GM21529 (cell line): Measurements from ENCODE around the gene VTI1A.

Experiments
- ATAC-seq: cut with Tn5 transposase; IDR thresholded peaks from one replicate; pipeline ENCODE4 v1.9.1; 2021; ENCODE audit not compliant: unreplicated experiment

Gene VTI1A

DNA sequence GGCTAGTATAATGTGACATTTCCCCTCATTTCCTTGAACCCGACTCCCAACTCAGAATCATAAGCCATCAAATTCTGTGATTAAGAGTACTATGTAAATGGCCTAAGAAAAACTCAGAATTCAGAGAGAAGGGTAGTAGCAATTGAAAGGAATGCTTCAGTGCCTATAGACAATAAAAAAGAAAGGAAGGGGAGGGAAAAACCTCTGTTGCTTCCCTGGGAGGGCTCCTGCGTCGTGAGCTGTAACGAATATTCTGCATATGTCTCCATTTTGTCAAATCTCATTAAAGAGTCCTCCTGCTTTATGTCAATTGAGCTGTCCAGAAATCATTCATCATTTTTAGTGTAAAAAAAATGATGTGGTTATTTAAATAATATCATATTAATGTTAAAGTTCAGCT is 223.0 kb downstream of the VTI1A start:
- no peak for ATAC-seq

DNA sequence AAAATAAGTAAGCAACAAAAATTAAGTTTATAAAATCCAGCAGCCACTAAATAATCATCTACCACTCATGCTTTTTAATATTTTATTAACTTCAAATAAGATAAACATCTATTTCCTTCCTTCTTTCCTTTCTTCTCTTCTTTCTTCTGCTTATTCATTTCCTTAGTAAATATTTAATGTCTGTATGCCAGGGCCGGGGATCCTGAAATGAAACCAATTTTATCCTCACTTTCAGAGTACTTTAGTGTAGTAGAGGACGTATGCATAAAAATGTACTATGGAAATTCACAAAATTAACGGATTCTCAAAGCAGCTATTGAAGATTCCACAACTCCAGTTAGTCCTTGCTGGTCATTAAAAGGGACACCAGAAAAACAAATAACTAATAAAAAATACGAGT is 224.7 kb downstream of the VTI1A start:
- no peak for ATAC-seq

DNA sequence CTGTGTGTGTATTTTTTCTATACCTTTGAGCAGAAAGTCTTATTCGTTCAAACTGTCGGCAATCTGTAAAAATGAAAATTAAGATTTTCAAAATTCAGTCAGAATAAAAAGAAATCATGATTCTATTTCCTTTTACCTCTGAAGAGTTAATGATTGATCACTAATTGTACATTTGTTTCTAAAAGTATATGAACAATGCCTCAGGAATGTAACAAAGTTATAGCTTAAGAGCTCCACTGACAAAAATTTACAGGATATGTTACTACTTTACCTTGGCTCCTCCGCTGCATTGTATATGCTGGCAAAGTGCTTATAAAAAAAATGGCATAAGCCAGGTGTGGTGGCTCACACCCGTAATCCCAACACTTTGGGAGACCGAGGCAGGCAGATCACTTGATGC is 225.7 kb downstream of the VTI1A start:
- no peak for ATAC-seq

DNA sequence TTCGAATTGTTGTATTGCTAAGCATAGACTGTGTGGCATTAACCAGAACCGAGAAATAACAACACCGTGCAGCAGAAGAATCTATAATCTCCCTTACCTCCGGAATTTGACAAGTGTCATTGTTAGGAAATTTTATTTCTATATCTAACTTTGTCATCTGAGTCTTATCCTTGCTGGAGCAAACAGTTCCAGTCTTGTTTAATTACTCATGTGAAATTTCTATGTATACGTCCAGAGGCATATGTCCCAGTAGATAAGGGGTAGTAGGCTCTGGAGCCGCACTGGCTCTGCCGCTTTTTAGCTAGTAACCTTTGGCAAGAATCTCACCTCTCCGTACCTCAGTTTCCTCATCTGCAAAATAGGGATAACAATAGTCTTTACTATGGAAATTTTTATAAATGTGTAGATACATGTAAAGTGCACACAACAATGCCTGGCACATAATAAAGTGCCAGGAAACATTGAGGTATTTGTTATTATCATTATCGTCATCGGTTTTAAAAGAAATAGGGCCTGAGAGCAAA is 228.6 kb downstream of the VTI1A start:
- no peak for ATAC-seq

DNA sequence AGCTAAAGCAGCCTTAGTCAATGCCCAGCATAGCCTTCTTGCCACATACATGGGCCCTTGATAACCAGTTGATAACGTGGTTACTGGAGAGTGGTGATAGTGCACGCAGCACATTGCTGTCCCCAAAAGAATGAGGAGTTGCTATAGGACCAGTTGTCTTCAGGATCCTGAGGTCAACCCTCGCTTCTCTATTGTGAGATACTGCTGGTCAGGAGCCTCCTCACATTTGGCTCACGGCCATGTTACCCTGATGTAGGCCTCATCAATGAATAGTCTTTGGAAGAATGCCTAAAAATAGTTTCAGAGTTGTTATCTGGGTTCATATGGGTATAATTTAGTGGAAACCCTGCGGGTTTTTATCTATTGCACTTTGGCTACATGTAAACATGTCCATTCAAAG is 230.7 kb downstream of the VTI1A start:
- no peak for ATAC-seq

DNA sequence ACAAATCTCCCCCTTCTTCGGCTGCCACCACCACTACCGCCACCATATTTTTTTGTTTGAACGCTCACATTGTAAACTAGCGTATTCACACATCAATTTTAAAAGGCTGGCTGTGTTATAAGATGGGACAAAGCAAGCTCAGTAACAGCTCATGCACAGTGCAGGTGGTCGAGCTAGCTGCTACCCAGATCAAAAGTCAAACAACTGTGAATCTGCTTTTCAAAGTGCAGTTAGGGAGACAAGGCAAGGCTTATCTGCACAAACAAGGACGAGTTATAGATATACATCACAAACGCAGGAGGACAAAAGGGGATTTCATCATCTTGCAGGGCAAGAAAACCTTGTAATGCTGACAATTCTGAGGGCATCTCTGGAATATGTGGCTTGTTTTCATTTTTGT is 231.6 kb downstream of the VTI1A start:
- ATAC-seq, result no peak

DNA sequence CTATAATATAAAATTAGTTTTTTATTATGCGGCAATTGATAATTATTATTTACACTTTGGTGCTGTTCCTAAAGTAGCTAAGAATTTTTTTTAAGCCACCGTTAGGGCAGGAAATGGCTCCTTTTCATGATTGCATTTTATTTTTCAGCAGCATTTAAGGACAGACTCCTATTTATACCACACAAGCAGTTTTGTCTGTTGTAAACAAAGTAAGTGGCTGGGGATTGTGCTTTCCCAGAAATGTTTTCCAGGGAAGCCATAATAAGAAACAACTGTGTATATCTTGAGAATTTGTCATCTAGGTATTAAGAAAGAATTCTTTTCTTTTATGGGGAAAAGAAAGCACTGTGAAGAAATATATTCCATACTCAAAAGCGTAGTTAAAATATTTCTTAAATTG is 232.0 kb downstream of the VTI1A start:
- ATAC-seq, result no peak

DNA sequence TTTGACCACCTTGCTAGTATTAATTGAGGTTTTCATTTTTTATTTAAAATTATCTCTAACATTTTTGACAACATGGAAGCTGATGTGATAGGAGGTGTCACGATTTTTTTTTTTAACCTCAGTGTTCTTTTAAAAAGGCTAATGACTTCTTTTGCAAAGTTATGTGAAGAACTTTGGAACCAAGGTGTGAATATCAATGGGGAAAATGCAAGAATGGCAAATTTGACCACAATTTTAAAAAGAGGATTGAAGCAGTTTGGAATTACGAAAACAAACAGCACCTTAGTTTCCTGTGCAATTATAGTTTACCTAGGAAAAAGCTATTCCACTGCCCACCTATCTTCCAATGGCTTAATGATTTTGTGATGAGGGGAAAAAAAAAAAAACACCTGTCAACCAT is 232.4 kb downstream of the VTI1A start:
- ATAC-seq, result no peak

DNA sequence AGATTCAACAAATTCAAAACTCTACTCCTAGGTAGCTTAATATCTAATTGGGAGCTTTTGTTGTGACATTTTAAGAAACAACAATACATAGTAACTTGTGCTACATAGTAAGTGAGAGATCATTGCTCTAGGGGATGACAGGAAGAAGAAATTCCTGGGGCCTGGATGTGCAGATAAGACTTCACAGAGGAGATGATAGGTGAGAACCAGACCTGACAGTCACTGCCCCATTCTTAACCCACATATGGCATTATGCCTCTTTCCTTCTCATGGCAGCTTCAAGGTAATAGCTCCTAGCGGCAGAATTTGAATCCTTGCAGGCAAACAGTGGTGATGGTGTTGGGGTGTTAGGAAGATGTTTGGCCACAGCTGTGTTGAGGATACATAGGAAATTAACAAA is 233.6 kb downstream of the VTI1A start:
- ATAC-seq, result no peak

DNA sequence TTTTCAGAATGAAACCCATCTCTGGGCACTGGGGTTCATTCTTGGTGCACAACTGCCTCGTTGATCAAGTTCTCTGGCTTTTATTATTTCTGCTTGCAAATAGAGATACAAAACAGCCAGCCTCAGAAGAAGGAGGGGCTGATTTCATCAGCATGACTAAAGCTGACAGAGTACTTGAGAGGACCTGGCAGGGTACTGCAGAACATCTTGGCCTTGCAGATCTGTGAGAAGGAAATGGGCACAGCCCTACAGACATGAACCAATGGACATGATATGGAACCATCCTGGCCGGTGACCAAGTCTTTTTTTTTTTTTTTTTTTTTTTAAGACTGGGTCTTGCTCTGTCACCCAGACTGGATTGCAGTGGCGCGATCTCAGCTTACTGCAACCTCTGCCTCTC is 240.6 kb downstream of the VTI1A start:
- no peak for ATAC-seq

DNA sequence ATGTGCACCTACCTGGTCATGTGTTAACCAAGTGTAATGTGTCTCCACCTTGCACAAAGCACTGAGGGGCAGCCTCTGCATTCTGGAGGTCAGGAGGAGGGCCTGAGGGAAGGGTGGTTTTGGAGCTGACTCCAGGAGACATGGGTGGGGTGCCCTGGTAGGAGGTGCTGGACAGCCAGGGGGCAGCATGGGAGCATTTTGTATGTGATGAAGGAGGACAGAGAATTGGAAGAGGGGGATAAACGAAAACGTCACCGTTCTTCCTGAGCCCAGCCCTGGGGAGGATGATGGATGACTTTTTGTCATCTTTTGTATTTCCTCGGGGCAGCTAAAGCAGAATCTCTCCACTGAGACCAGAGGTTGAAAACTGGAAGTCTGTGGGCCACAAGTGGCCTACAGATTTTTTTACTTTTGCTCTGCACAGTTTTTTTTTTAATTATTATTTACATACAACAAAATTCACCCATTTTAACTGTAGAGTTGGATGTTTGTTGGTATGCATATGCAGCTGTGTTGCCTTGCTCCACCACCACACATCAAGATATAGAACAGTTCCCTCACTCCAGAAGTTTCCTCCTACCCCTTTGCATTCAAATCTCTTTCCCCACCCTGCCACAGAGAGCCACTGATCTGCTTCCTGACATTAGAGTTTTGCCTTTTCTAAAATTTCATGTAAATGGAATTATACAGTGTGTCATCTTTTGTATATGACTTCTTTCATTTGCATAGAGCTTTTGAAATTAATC is 242.5 kb downstream of the VTI1A start:
- ATAC-seq, result no peak

DNA sequence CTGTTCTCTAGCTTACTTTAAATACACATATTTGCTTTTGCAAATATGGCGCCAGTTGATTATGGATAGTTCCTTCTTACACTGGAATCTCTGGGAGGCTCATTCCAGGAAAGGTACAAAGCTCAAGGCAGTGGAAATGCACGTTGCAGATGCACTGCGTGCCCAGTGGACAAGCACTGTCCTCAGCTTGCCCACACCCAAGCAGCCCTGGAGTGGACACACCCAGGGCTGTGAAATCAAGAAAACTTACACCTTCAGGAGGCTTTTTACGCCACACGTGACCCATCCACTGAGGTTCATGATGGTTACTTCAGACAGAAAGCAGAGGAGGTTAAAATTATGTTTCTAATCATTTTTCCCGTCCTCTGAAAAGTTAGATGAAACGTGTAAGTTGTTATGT is 248.5 kb downstream of the VTI1A start:
- ATAC-seq, result no peak

DNA sequence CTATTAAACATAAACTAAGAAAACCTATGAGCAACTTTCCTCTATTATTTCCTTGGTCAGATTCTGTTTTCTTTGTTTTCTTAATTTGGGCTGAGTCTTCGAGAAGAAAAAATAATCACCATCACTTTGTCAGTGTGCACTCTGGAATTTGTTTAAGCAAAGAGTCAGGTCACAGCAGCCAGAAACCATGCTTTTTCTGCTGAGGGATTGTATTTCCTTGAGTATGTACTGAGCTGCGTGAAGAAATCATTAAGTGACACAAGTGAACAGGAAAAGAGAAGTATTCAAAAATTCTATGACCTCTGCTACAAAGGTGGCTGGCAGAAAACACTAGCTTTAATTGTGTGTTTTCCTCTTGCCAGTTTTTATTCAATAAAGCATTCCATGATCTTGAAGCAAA is 249.6 kb downstream of the VTI1A start:
- ATAC-seq, result no peak

DNA sequence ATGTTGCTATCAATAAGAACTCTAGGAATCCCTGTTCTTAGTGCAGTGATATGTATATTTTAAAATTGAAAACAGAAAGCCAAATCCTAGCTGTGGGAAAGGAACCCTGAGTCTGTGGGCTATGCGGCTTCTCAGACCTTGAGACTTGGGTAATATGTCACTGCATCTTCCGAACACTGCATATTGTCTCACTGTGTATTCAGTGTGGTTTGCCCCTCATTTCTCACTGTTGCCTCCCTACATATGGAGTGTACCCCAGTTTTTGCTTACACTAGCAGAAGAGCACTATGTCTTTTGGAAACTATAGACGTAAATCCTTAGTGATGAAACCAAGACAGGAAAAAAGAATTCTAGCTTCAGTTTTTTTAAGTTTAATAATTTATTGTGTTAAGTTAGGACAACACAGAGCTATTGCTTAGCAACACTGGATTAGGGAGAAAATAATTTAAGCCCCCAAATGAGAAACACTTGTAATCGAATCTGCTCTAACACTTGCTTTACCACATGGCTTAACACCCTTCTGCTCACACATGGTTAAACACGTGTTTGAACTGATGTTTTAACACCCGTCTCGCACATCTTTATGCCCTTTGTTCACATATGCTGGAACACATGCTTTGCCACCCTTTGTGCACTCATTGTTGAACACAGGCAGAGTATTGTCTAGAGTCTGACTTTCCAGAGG is 251.3 kb downstream of the VTI1A start:
- no peak for ATAC-seq

DNA sequence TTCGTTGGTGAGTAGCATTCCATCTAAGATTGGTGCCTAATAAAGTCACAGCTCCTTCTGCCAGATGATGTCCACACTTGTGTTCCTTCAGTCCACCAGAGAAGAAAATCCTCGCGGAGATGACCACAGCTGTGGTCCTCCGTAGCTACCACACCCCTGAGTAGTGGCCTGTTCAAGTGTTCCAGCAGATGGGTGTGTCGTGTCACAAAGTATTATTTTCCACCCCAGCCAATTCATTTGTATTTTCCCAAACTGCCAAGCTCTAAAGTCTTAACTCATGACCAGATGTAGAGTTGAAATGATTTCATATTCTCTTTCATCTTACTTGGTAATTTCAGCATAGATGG is 251.8 kb downstream of the VTI1A start:
- no peak for ATAC-seq

DNA sequence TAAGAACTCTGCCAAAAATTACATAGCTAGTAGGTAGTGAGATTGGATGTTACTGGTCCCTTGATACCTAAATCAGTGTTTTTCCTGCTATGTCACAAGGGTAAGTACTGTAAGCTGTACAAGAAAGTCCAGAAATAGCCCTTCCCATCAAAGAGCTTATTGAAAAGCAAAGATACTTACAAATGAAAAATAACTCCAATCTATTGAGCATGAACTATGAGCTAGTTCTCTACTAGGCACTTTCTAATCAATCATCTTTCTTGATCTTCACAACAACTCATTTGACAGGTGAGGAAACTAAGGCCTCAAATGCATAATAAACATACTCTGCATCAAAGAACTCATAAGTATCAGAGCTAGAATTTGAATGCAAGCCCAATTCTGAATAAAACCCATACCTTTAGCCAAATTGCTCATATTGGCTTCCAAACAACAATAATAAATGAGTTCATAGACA is 253.2 kb downstream of the VTI1A start:
- ATAC-seq, result no peak

DNA sequence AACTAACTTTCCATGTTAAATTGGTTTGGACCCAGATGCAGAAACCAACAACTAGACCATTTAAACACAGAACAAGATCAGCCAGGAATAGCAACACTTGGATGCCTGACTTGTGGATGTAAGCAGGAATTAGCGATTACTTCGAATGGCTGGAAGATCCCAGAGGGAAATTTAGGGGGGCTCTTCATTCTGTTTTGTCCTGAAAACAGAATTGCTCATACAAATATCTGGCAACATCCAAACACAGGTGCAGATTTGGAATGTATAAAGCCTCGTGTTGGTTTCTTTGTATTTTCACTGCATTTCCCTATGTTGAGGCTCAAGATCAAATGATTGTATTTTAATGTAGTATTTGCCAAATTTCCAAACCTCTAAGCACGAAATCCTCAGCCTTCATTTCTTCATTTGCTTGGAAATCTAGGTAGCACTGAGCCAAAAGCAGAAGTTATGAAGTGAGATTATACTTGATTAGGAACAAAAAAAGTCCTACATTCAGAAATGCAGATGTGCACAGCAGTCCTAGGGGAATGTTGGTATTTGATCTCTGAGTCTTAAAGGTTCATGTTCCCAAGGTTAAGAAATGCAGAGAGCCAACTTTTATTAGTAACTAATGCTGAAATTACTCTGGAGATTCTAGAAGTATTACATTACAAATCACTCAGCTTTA is 254.3 kb downstream of the VTI1A start:
- no peak for ATAC-seq

DNA sequence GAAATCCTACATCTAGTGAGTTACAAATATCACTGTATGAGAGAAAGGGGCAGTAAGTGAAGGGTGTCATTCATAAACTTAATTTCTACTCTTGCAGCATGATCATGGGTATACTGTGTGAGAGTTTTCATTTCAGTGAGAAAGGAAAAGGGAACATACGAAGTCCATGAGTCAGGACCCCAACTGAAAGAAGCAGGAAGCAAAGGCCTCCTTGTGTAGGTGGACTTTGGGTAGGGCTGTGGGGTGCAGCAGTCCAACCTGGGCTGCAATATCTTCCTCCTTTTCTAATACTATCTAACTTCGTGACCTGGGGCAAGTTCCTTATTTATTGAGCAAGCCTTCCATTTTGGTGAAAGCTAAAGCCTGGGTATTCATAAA is 254.9 kb downstream of the VTI1A start:
- no peak for ATAC-seq

DNA sequence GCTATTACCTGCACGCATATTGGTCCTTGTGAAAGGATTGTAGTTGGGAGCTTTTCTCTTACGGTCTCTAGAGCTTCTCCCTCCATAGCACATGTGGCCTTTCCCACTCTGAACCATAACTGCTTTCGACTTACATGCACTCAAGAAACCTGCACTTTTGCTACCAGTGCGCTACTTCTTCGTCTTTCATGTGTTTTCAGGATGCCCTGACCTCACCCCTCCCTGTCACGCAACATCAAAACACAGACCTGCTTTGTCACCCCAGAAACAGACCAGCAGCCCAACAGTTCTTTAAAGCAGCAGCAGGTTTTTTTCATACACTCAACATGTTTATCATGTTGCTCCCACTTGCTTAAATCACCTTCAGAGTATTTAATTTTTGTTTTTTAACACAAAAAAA is 259.6 kb downstream of the VTI1A start:
- ATAC-seq, result no peak

DNA sequence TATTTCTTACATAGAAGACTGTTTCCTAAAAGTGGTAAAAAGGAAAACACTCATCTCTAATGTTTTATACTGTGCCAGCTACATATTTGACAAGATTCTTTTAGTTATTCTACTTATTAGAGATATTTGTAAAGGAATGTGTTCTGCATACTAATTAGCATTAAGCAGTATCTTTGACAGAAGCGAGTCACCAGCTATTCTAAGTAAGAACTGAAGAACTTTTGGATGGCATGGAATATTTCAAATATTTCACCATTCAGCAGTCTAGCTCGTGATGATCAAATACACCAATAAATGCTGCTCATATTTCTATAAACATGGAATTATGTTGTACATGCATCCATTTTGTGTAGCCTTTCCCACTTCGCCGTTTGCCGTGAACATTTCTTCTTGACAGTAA is 261.4 kb downstream of the VTI1A start:
- no peak for ATAC-seq

DNA sequence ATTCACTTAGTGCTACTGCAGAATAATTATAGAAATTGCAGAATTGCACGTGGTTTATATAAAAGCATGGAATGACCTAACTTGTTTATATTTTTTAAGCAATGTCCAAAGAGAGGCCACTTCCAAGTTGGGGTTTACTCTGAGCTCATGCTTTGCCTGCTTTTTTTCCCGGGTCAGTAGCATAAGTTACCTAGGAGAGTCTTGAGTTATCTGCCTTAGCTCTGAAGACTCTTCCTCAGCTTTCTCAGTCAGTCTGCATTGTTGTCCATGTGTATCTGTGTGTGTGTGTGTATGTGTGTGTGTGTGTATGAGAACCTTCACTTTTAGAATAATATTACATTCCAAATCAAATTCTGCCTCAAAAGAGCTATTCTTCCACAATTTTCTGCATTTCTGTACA is 263.5 kb downstream of the VTI1A start:
- ATAC-seq, result no peak

DNA sequence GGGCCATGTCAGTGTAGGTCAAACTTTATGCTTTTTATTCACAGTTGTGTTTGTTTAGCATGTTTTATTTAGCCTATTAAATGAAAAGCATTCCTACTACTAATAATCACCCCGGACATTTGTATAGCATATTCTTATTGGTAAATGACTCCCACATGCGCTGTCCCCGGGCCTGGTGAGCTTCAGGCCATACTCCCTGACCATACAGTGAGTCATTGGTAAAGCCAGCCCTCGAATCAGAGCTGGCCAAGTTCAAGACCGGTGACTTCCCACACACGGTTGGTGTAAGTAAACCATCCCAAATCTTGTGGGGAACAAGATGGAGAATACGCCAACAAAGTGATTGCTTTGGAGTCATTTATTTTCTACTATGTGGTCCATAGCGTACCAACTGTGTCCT is 264.4 kb downstream of the VTI1A start:
- ATAC-seq, result no peak
